GM15510 (cell line): ENCODE data around the gene BST2.

Experiments
- POLR2A ChIP-seq: IDR thresholded peaks from 3 replicates; pipeline ENCODE4 v1.6.1; 2011; ENCODE audit warnings: borderline replicate concordance; ENCODE audit not compliant: insufficient read length; ENCODE audit errors: extremely low read depth

BST2 gene

GRCh38 chr19:17379221-17379631 is 26.2 kb downstream of the BST2 start:
- TF ChIP-seq POLR2A, result no peak

- no peak for TF ChIP-seq POLR2A
These were observed 27.2 kb downstream of the BST2 start for GRCh38 chr19:17378271-17378670.

- no peak for TF ChIP-seq POLR2A
These were observed 28.4 kb downstream of the BST2 start, which contains the start of gene PLVAP for GRCh38 chr19:17376935-17377600. Gene PLVAP, minus strand, starts transcription at chr19:17377342. Its CDS starts 54 bp downstream, at chr19:17377288.

GRCh38 chr19:17370026-17370587 is 35.3 kb downstream of the BST2 start:
- no peak for TF ChIP-seq POLR2A

- no peak for TF ChIP-seq POLR2A
These were observed 40.1 kb downstream of the BST2 start for GRCh38 chr19:17365361-17365760.

- no peak for TF ChIP-seq POLR2A
These were observed 45.3 kb downstream of the BST2 start for GRCh38 chr19:17359905-17360800.

- no peak for TF ChIP-seq POLR2A
These were observed 47.0 kb downstream of the BST2 start for GRCh38 chr19:17358395-17358794.

- no peak for TF ChIP-seq POLR2A
These were observed 47.7 kb downstream of the BST2 start for GRCh38 chr19:17357724-17358123.

GRCh38 chr19:17357078-17357666 is 48.3 kb downstream of the BST2 start:
- TF ChIP-seq POLR2A, result no peak

- TF ChIP-seq POLR2A, result no peak
These were observed 52.0 kb downstream of the BST2 start for GRCh38 chr19:17353386-17353785.
